ENCODE data around the gene PRKAG2.
A peak's percentile ranks its signal among the peaks of the same experiment; 100 is the strongest.

The PRKAG2 gene

GRCh38 chr7:151720280-151720679, 156.6 kb downstream of the PRKAG2 start:
- no peak for DNase-seq

DNA sequence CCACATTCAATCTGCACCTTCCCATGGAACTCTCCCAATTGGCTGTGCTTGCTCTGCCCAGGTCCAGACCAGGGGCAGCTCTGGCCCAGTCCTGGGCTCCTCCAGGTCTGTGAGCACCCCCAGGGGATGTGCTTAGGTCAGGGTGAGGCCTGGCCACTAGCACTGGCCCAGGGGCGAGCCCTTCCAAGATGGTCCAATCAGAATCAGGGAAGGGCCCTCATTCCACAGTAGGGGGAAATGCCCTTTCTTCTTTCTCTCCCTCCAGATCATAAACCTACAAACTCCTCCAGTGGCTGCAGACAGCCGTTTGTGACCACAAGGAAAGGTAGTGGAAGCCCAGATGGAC, 157.0 kb downstream of the PRKAG2 start:
- no peak for DNase-seq

DNA sequence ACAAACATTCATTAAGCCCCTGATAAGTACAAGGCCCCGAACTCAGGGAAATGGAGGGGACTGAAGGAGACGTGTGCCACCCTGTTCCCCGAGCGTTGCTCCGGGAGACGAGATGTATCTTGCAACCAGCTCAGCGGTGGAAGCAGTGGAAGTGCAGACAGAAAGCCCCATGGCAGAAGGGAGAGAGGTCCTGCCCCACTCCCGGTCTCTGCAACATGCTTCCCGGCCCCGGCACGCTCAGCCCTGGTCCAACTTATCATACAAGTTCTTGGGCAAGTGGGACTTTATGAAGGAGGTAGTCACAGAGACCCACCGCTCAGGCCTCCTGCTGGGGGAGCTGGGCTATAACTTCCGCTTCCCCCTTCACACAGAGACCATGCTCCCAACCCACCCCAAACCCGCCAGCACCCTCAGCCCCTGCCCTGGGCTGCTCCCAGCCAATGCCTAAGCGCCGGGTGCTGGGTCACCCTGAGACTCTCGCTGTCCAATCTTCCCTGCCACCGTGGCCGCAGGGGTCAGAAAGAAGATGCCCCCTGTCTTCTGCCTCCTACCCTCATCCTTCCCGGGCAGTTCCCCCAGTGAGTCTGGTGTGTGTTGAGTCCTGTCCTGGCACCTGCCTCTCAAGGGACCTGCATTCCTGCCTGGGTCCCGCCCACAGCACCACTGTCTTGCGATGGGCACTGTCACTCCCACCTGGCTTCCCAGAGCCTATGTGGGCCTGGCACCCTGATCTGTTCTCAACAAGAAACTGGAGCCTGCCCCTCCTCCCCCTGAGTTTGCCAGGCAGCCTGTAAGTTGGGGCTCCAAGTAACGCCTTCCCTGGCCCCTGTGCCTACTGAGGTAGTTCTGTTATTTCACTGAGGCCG, 157.7 kb downstream of the PRKAG2 start:
- DNase-seq, result no peak

- no peak for DNase-seq
These were observed 159.0 kb downstream of the PRKAG2 start for GRCh38 chr7:151717918-151718317.

GRCh38 chr7:151717415-151717814, 159.5 kb downstream of the PRKAG2 start:
- DNase-seq, result no peak

DNA sequence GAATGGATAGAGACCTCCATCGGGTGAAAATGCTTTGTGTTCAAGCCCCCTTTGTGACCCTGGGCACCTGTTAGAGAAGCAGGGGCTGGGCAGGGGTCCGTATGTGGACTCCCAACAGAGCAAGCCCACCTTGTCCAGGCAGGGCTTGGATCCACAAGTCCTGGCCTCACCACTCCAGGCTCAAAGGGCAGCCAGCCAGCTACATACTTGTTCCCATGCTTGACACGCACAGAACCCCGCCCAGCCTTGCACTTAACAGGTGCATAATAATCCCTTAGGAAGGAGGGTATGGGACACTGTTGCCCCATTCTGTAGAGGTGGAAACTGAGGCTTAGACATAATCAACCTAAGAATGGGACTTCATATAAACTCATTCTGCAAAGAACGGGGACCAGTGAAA, 160.6 kb downstream of the PRKAG2 start:
- no peak for DNase-seq

GRCh38 chr7:151715666-151716315, 161.1 kb downstream of the PRKAG2 start:
- no peak for DNase-seq

- no peak for DNase-seq
These were observed 162.7 kb downstream of the PRKAG2 start for GRCh38 chr7:151714201-151714600.

DNA sequence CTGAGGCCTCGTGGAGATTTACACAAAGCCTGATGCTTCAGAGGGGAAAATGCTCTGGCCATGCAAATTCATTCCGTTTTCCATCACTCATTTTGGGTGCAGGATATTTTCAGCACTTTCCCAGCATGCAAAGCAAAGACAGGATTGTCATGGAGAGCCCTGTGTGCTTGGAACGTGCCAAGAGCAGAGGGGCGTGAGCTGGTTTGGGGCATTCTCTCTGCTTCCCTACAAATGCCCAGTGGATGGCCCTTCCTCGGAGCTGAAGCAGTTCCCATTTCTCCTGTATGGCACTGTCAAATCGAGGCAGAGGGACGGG, 164.1 kb downstream of the PRKAG2 start:
- DNase-seq, result no peak

DNA sequence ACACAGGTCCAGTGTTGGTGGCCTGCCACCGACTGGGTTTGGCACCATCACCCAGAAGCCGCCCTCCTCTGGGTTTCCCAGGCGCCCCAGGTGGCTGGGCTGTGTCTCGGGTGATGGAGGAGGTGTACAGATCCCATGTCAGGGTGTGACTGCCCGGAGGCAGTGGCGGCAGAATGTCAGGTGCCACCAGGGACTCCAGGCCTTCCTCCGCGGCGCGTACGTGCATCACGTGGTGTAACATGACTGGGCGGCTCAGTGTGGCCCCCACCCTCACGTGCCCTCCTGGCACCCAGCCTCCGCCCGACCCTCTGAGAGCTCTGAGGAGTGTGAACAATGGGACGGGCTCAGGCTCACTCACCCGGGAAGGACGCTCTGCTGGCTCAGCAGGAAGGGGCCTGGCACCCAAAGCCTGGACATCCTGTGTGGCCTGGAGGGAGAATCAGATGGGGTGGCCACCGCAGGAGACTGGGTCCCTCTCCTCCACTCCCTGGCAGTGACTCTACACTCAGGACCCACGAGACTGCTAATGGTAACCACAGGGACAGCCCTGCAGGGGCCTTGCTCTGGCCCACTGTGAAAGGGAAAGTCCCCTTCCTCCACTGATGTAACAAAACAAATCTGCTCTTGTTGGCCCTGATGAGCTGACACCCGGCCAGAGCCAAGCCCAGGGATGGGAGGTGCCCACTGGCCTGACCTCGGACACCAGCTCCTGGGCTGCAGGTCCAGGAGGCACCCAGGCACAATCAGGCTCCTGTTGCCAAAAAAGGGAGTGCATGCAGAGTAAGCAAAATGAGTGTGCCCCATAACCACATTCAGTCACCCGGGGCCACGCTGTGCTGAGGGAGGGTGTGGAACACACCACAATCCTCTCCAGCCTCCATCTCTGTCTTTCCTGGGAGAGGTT, 164.8 kb downstream of the PRKAG2 start:
- peak; percentile 47 for DNase-seq

- DNase-seq, result no peak
These were observed 165.5 kb downstream of the PRKAG2 start for GRCh38 chr7:151711435-151711872.

DNA sequence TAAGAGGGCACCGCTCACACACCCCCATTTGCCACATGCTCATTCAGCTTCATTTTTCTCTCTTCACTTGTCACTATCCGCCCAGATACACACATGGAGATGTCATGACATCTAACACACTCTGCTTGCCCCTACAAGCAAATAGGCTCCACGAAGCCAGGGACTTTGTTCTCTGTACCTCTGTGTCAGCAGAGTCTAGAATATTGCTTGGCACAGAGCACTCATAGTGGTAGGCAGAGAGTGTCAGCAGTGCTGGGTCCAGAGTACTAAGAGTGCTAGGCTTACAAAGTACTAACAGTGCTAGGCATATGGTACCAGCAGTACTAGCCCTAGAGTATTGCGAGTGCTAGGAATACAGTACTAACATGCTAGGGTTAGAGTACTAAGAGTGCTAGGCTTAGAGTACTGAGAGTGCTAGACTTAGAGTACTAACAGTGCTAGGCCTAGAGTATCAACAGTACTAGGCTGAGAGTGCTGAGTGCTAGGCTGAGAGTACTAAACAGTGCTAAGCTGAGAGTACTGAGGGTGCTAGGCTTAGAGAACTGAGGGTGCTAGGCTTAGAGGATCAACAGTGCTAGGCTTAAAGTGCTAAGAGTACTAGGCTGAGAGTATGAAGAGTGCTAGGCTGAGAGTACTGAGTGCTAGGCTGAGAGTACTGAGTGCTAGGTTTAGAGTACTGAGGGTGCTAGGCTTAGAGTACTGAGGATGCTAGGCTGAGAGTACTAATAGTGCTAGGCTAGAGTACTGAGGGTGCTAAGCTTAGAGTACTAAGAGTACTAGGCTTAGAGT, 166.1 kb downstream of the PRKAG2 start:
- no peak for DNase-seq

GRCh38 chr7:151710121-151710640, 166.7 kb downstream of the PRKAG2 start:
- no peak for DNase-seq

DNA sequence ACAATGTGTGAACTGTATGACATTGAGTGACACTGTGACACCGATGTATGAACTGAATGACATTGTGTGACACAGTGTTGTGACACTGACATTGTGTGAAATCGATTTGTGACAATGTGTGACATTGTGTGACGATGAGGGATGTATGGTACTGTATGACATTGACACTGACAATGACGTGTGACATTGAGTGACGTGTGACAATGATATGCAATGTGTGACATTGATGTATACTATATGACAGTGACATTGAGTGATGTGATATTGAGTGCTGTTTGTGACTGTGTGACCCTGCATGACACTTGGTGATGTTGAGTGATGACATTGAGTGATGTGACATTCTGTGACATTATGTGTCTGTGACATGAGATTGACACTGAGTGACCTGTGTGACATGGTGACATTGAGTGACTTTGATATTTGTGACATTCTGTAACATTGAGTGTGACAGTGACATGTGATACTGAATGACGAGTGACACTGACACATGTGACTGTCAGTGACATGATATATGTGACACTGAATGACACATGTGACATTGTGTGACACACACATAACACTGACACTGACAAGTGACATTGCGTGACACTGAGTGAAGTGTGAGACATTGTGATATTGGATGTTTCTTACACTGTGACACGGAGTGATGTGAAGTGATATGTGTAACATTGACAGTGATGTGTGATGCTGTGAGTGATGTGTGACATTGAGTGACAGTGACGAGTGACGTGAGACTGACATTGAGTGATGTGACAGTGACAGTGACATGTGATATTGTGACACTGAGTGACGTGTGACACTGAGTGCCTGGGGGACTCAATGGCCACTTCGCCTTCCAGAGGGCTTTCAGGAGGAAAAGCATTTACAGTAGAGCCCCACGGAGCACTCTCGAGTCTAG, 167.5 kb downstream of the PRKAG2 start:
- no peak for DNase-seq

DNA sequence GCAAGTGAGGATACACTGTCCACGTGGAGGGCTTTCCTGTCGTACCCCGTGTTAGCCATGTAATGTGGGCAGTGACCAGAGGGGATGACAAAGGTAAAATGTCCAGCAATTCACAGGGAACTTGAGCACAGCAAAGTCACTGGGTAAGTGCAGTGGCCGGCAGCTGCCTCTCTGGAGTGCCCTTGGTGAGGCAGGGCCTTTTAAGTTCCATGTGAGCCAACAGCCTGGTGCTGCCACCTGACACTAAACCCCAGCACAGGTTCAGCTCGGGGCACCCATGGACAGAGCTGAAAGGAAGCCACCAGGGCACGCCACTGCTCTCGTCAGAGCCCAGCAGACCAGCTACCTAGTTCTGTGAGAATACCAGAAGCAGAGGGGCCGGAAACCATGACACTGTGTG, 168.3 kb downstream of the PRKAG2 start:
- no peak for DNase-seq

- DNase-seq, result no peak
These were observed 169.2 kb downstream of the PRKAG2 start for GRCh38 chr7:151707757-151708156.

GRCh38 chr7:151707105-151707469, 169.8 kb downstream of the PRKAG2 start:
- DNase-seq, result no peak

- no peak for DNase-seq
These were observed 170.4 kb downstream of the PRKAG2 start for GRCh38 chr7:151706277-151707104.

DNA sequence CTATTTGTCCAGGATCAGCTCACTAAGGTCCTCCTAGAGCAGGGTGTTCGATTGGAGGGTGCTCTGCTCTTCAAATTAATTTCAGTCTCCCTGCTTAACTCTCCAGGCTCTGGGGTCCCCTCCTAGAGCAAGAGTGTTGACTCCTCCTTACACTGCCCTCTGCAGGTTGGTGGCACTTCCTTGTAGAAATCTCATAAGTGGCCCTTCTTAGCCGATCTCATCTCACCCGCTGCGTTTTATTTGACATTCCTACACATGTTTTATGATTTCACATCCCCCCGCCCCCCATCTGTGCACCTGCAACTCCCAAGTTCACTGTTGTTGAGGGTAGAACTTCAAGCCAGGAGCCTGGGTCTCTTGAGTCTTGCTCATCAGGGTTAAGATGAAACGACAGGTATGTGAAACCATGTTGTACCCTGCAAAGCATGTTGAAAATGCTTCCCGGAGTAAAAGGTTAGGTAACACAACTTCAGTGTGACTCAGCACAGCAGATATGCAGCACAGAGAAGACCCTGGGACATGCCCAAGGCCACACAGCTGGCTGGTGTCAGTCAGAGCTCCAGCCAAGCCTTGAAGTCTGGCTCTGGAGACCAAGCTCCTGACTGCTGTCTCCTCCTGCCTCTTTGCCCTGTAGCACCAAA, 171.2 kb downstream of the PRKAG2 start:
- DNase-seq, result peak; percentile 17

Data from NCI-H1436 (cell line).